Measurements from ENCODE around the gene NUSAP1.

GRCh38 chr15:41340189-41340695 lies 7.6 kb downstream of the NUSAP1 start:
- no peak for TF ChIP-seq CTCF (IDR thresholded peaks at IDR 0.05)
- no peak for TF ChIP-seq POLR2A (IDR thresholded peaks at IDR 0.05)
